Measurements from ENCODE around the gene ZNF784.

The ZNF784 gene

DNA sequence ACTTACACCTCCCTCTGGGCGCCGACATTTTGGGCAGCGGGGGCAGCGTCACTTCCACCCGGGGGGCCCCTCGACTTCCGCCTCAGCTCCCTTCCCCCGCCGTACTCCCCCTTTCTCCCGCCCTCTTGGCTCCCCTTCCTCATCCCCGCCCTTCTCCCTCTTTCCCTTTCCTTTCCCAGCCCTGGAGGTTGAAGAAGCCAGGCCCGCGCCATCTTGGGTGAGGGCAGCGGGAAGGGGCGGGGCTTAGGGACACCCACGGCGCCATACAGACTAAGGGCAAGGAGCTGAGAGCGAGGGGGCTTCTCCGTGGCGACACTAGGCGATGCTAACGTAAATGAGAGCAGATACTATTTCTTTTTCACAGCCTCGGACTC, 24.9 kb downstream of the ZNF784 start, which contains the start of gene FIZ1 (continued):
- TF ChIP-seq, protein P1, sequence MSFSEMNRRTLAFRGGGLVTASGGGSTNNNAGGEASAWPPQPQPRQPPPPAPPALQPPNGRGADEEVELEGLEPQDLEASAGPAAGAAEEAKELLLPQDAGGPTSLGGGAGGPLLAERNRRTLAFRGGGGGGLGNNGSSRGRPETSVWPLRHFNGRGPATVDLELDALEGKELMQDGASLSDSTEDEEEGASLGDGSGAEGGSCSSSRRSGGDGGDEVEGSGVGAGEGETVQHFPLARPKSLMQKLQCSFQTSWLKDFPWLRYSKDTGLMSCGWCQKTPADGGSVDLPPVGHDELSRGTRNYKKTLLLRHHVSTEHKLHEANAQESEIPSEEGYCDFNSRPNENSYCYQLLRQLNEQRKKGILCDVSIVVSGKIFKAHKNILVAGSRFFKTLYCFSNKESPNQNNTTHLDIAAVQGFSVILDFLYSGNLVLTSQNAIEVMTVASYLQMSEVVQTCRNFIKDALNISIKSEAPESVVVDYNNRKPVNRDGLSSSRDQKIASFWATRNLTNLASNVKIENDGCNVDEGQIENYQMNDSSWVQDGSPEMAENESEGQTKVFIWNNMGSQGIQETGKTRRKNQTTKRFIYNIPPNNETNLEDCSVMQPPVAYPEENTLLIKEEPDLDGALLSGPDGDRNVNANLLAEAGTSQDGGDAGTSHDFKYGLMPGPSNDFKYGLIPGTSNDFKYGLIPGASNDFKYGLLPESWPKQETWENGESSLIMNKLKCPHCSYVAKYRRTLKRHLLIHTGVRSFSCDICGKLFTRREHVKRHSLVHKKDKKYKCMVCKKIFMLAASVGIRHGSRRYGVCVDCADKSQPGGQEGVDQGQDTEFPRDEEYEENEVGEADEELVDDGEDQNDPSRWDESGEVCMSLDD (tag by site-specific recombination; IDR thresholded peaks at IDR 0.05), result peak; percentile 99
- TF ChIP-seq REST (tag by site-specific recombination; IDR thresholded peaks at IDR 0.05), result 0 out of 2 replicates have a peak, but pooled peaks have one; percentile 11
- peak; percentile 79 for TF ChIP-seq ZBTB21 (tag by site-specific recombination; IDR thresholded peaks at IDR 0.05)
- TF ChIP-seq EGR2 (tag by site-specific recombination; IDR thresholded peaks at IDR 0.05; ENCODE audit: low read depth), result peak; percentile 85
- TF ChIP-seq, protein P2, sequence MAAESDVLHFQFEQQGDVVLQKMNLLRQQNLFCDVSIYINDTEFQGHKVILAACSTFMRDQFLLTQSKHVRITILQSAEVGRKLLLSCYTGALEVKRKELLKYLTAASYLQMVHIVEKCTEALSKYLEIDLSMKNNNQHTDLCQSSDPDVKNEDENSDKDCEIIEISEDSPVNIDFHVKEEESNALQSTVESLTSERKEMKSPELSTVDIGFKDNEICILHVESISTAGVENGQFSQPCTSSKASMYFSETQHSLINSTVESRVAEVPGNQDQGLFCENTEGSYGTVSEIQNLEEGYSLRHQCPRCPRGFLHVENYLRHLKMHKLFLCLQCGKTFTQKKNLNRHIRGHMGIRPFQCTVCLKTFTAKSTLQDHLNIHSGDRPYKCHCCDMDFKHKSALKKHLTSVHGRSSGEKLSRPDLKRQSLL (tag by site-specific recombination; IDR thresholded peaks at IDR 0.05), result no peak
- no peak for TF ChIP-seq ZBTB44 (tag by site-specific recombination; IDR thresholded peaks at IDR 0.05)
- TF ChIP-seq KLF10 (tag by site-specific recombination; IDR thresholded peaks at IDR 0.05), result peak; percentile 83; the same call in 1 of the 2 replicates
- TF ChIP-seq ZNF114 (tag by site-specific recombination; IDR thresholded peaks at IDR 0.05), result no peak
- TF ChIP-seq SP7 (tag by site-specific recombination; IDR thresholded peaks at IDR 0.05), result peak; percentile 60; the same call in 1 of the 2 replicates
- TF ChIP-seq, protein P3, sequence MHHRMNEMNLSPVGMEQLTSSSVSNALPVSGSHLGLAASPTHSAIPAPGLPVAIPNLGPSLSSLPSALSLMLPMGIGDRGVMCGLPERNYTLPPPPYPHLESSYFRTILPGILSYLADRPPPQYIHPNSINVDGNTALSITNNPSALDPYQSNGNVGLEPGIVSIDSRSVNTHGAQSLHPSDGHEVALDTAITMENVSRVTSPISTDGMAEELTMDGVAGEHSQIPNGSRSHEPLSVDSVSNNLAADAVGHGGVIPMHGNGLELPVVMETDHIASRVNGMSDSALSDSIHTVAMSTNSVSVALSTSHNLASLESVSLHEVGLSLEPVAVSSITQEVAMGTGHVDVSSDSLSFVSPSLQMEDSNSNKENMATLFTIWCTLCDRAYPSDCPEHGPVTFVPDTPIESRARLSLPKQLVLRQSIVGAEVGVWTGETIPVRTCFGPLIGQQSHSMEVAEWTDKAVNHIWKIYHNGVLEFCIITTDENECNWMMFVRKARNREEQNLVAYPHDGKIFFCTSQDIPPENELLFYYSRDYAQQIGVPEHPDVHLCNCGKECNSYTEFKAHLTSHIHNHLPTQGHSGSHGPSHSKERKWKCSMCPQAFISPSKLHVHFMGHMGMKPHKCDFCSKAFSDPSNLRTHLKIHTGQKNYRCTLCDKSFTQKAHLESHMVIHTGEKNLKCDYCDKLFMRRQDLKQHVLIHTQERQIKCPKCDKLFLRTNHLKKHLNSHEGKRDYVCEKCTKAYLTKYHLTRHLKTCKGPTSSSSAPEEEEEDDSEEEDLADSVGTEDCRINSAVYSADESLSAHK (tag by site-specific recombination; IDR thresholded peaks at IDR 0.05), result peak; percentile 64
- peak; percentile 83 for TF ChIP-seq GLIS1 (tag by site-specific recombination; IDR thresholded peaks at IDR 0.05)
- peak; percentile 77 for TF ChIP-seq SP2 (tag by site-specific recombination; IDR thresholded peaks at IDR 0.05)
- 0 out of 2 replicates have a peak, but pooled peaks have one; percentile 6 for TF ChIP-seq ZNF623 (tag by site-specific recombination; IDR thresholded peaks at IDR 0.05)
- TF ChIP-seq ZNF768 (tag by site-specific recombination; IDR thresholded peaks at IDR 0.05), result no peak
- peak; percentile 99 for TF ChIP-seq ZBTB17 (tag by site-specific recombination; IDR thresholded peaks at IDR 0.05)
- no peak for TF ChIP-seq ZNF701 (tag by site-specific recombination; IDR thresholded peaks at IDR 0.05)
- TF ChIP-seq ZBTB48 (tag by site-specific recombination; IDR thresholded peaks at IDR 0.05), result 0 out of 2 replicates have a peak, but pooled peaks have one; percentile 54
- TF ChIP-seq ZNF274 (IDR thresholded peaks at IDR 0.05; ENCODE audit: low read length), result no peak
- TF ChIP-seq ZNF274 (tag by site-specific recombination; IDR thresholded peaks at IDR 0.05; ENCODE audit: borderline replicate concordance), result no peak
- TF ChIP-seq ZNF174 (tag by site-specific recombination; IDR thresholded peaks at IDR 0.05), result no peak
- TF ChIP-seq KLF8 (tag by site-specific recombination; IDR thresholded peaks at IDR 0.05), result peak; percentile 92
- peak; percentile 81 for TF ChIP-seq ZFHX2 (tag by site-specific recombination; conservative IDR thresholded peaks at IDR 0.05)
- TF ChIP-seq ZNF18 (tag by site-specific recombination; IDR thresholded peaks at IDR 0.05), result no peak
- no peak for TF ChIP-seq ZNF473 (tag by site-specific recombination; IDR thresholded peaks at IDR 0.05)
- TF ChIP-seq ZNF639 (tag by site-specific recombination; IDR thresholded peaks at IDR 0.05), result peak; percentile 76
- peak; percentile 68; the same call in 1 of the 2 replicates for TF ChIP-seq WT1 (tag by site-specific recombination; IDR thresholded peaks at IDR 0.05)
- no peak; the same call in 1 of the 2 replicates for TF ChIP-seq ZNF843 (tag by site-specific recombination; IDR thresholded peaks at IDR 0.05)
